Heart left ventricle (tissue), 16 donors: ENCODE data around the gene ABCA7. TPM values are rescaled to one million over a fixed set of nuclear protein-coding genes. Genes with fewer than 3 reads are reported as not detected.
"Not testable (repeated sequence)": the region's sequence is repeated elsewhere in the genome, so short reads cannot be mapped to it uniquely, and the experiment has no call there.

ENCODE experiments used
- ATAC-seq, 4 donors: fragments of 200-7000 bp; cut with Tn5 transposase; one replicate each; pipeline ENCODE4 v1.9.1; 2020 to 2022; ENCODE audit warnings: moderate library complexity in 4 of 4, mild to moderate bottlenecking in 3 of 4, moderate number of reproducible peaks in 1 of 4
- DNase-seq, 5 donors: peaks; one replicate each; pipeline ENCODE4 v3.0.0-alpha.2; 2020
- H3K27ac ChIP-seq, 12 donors: fragments of 200-600 bp; sonication (generic) in 4 of 12; one replicate each; pipeline versions ENCODE4 v1.5.0 to v1.8.0; 2016 to 2022; ENCODE audit warnings: mild to moderate bottlenecking in 2 of 12
- H3K27me3 ChIP-seq, 9 donors: fragments of 200-600 bp; sonication (generic) in 2 of 9; one replicate each; pipeline versions ENCODE4 v1.5.1 to v1.8.0; 2016 to 2022; ENCODE audit warnings: mild to moderate bottlenecking in 3 of 9
- H3K36me3 ChIP-seq, 9 donors: fragments of 200-600 bp; sonication (generic) in 2 of 9; one replicate each; pipeline versions ENCODE4 v1.5.0 to v1.8.0; 2018 to 2022; ENCODE audit warnings: mild to moderate bottlenecking in 2 of 9
- H3K4me1 ChIP-seq, 12 donors: fragments of 200-600 bp; sonication (generic) in 4 of 12; one replicate each; pipeline versions ENCODE4 v1.5.0 to v1.8.0; 2016 to 2022; ENCODE audit warnings: mild to moderate bottlenecking in 3 of 12
- H3K4me3 ChIP-seq, 12 donors: fragments of 200-600 bp; sonication (generic) in 4 of 12; one replicate each; pipeline versions ENCODE4 v1.5.0 to v1.8.0; 2017 to 2022; ENCODE audit warnings: mild to moderate bottlenecking in 9 of 12, moderate library complexity in 4 of 12
- H3K9me3 ChIP-seq, 12 donors: fragments of 200-600 bp; sonication (generic) in 4 of 12; one replicate each; pipeline versions ENCODE4 v1.5.0 to v1.8.0; 2016 to 2022; ENCODE audit warnings: mild to moderate bottlenecking in 1 of 12
- CTCF ChIP-seq, 12 donors: fragments of 200-600 bp; sonication (generic) in 4 of 12; IDR thresholded peaks; one replicate each; pipeline versions ENCODE4 v1.5.0 to v1.8.0; 2018 to 2022; ENCODE audit warnings: antibody characterized with exemption in 12 of 12, mild to moderate bottlenecking in 5 of 12
- POLR2A ChIP-seq, 2 donors: fragments of 450-650 bp; IDR thresholded peaks; one replicate each; pipeline ENCODE4 v1.6.1; 2017; ENCODE audit warnings: antibody characterized with exemption in 2 of 2, mild to moderate bottlenecking in 2 of 2, moderate library complexity in 2 of 2
- WGBS, 4 donors: extraction: QIAGEN DNeasy Blood & Tissue Kit in 2 of 4; methylation state at CpG; one replicate each; pipeline versions ENCODE4 v1.1.5 to v1.1.7; 2013 to 2018; 5-methylcytosine and 5-hydroxymethylcytosine counted together
- intact Hi-C, 10 donors: fragments of 100-400 bp; cut with DNase I; formaldehyde crosslinking; loops; one replicate each; pipeline versions ENCODE4 v1.11.1 to v1.14.2; 2022
- polyA plus RNA-seq, 2 donors: library from polyadenylated mRNA; stranded (reverse); fragments of 200-250 nt; gene quantifications; one replicate each; pipeline ENCODE4 v1.2.3, GENCODE V29; 2013
- total RNA-seq, 9 donors: library from RNA; depleted of rRNA in 2 of 9; stranded (reverse); fragments of >200 nt in 2 of 9; fragmentation: NEBNext Ultra II Directional in 3 of 9; extraction: Animal tissue kit (Norgen Biotek cat#: 25700) in 3 of 9; gene quantifications; one replicate each; pipeline versions ENCODE4 v1.1.0 to v1.2.4, GENCODE V29; 2016 to 2023
- donor health status: ischemic (EF 13 %, LVEDD 7.1; RV severe dilation, severe dysfunction).
- donor health status: healthy with polysubstance abuse.
- donor health status: DM: no; HTN: yes; CAD: no.
- donor health status: DM: no; HTN: no; CAD: no.
- donor health status: ischemic (EF 25% LVEDD 6.9; RV normal size, moderate dysfunction).
- donor health status: ischemic (EF 25% LVEDD 5.7; RV mildly dilated, moderate dysfunction).
- donor health status: healthy.
- donor health status: DM: yes; HTN: yes; CAD: no.
- donor health status: ischemic (EF 35%, LVEDD 5.7; RV mildly dilated, moderate dysfunction).
- donor health status: nonischemic (EF 11% LVEDD 7.7; RV severe dilation, severe dysfunction).
- donor health status: DM: yes; HTN: yes; CAD: no.
- donor health status: PGD.
- donor health status: ischemic (EF 29% LVEDD 5.4; RV normal size, mild dysfunction).
- donor health status: nonischemic (EF 23%, LVEDD 6.1; RV moderate dilation, normal function).

ABCA7 gene
- total and polyA plus RNA-seq, 11 donors: 2.9 to 12.4 (median 8.8) TPM

- intact Hi-C loops: loop anchor here (1.0 to 5.0 kb wide), 5 partner anchors 58 to 126 kb away; partner anchors contain the start of genes CBARP (in 1 of the 10) and SBNO2 (in 1 of the 10)
- Histone ChIP-seq H3K4me3 (peak overlapping the region in 1 of 12 donors; percentile 28), H3K36me3 (peaks cover 0 to 96% (median 65%) of the 10 kb centered on the region in 9 donors), H3K27me3 (no peaks in the 10 kb centered on the region), H3K9me3 (no peaks in the 10 kb centered on the region), H3K27ac (peak overlapping the region in 9 of 12 donors; percentile 54 to 85 (median 75)), H3K4me1 (peaks cover 5 to 29% (median 16%) of the 10 kb centered on the region in 12 donors)
- WGBS, 4 donors: 91 to 95% (median 93%) methylated on average over 7 to 25 of the region's 25 CpGs
- ATAC-seq: no peak
- no peak for TF ChIP-seq POLR2A (IDR thresholded peaks at IDR 0.05)
- TF ChIP-seq CTCF (IDR thresholded peaks at IDR 0.05): no peak
- peak in 1 of 5 donors; percentile 37 for DNase-seq
These were observed 74.1 kb downstream of the ABCA7 start for GRCh38 chr19:1113986-1114483.

GRCh38 chr19:1114728-1115127 is 74.8 kb downstream of the ABCA7 start:
- Histone ChIP-seq H3K36me3 (peaks cover 0 to 96% (median 69%) of the 10 kb centered on the region in 9 donors), H3K4me1 (peaks cover 5 to 29% (median 16%) of the 10 kb centered on the region in 12 donors)
- DNase-seq, ATAC-seq, H3K4me3 ChIP-seq, H3K27me3 ChIP-seq, H3K9me3 ChIP-seq, H3K27ac ChIP-seq: not testable (repeated sequence)
- 94 to 98% (median 97%) methylated on average over 9 of the region's 9 CpGs for WGBS, 4 donors
- intact Hi-C loops: loop anchor here (5.0 kb wide), 4 partner anchors 58 to 123 kb away; partner anchors contain the start of genes SBNO2 (in 2 of the 10) and CBARP (in 1 of the 10)

Other genes with a start within 250 kb of the ABCA7 start
- 100 to 1,000 TPM in 1 of 9 donors, 10 to 100 TPM in 8; 47.6 to 144 (median 55.6) TPM for gene PTBP1, start 242.7 kb upstream of the ABCA7 start, total RNA-seq
- gene PTBP1, start 242.7 kb upstream of the ABCA7 start, polyA plus RNA-seq: 10 to 100 TPM; 39.2 to 52.2 TPM
- under 1 TPM in 3 of 9 donors, not detected in 6; 0.10 to 0.50 (median 0.14) TPM for gene PLPPR3, start 218.2 kb upstream of the ABCA7 start, total RNA-seq
- gene PLPPR3, start 218.2 kb upstream of the ABCA7 start, polyA plus RNA-seq: not detected
- gene AZU1, start 212.3 kb upstream of the ABCA7 start, total RNA-seq: 1 to 10 TPM in 1 of 9 donors, under 1 TPM in 1, not detected in 7; 0.20 to 3.3 TPM
- gene AZU1, start 212.3 kb upstream of the ABCA7 start, polyA plus RNA-seq: under 1 TPM in 1 of 2 donors, not detected in 1; 0.11 TPM
- gene PRTN3, start 199.1 kb upstream of the ABCA7 start, total RNA-seq: under 1 TPM in 1 of 9 donors, not detected in 8; 0.40 TPM
- under 1 TPM in 1 of 2 donors, not detected in 1; 0.11 TPM for gene PRTN3, start 199.1 kb upstream of the ABCA7 start, polyA plus RNA-seq
- gene ELANE, start 187.8 kb upstream of the ABCA7 start, total RNA-seq: 1 to 10 TPM in 2 of 9 donors, under 1 TPM in 2, not detected in 5; 0.42 to 1.8 (median 1.3) TPM
- 1 to 10 TPM in 1 of 2 donors, under 1 TPM in 1; 0.53 to 1.4 TPM for gene ELANE, start 187.8 kb upstream of the ABCA7 start, polyA plus RNA-seq
- 100 to 1,000 TPM in 4 of 9 donors, 10 to 100 TPM in 5; 24.2 to 586 (median 84.5) TPM for gene CFD, start 180.4 kb upstream of the ABCA7 start, total RNA-seq
- 100 to 1,000 TPM; 123 to 262 TPM for gene CFD, start 180.4 kb upstream of the ABCA7 start, polyA plus RNA-seq
- gene MED16, start 146.9 kb upstream of the ABCA7 start, total RNA-seq: 10 to 100 TPM; 17.5 to 41.9 (median 28.5) TPM
- gene MED16, start 146.9 kb upstream of the ABCA7 start, polyA plus RNA-seq: 10 to 100 TPM; 19.8 to 25.6 TPM
- not detected for gene RNU6-9, start 146.6 kb upstream of the ABCA7 start, total RNA-seq
- not detected for gene RNU6-9, start 146.6 kb upstream of the ABCA7 start, polyA plus RNA-seq
- gene R3HDM4, start 126.9 kb upstream of the ABCA7 start, total RNA-seq: 10 to 100 TPM; 17.1 to 35.5 (median 23.8) TPM
- gene R3HDM4, start 126.9 kb upstream of the ABCA7 start, polyA plus RNA-seq: 10 to 100 TPM; 30.4 to 47.1 TPM
- not detected for gene KISS1R, start 122.8 kb upstream of the ABCA7 start, total RNA-seq
- gene KISS1R, start 122.8 kb upstream of the ABCA7 start, polyA plus RNA-seq: not detected
- gene ARID3A, start 114.1 kb upstream of the ABCA7 start, total RNA-seq: 10 to 100 TPM in 1 of 9 donors, 1 to 10 TPM in 8; 1.9 to 15.7 (median 5.8) TPM
- gene ARID3A, start 114.1 kb upstream of the ABCA7 start, polyA plus RNA-seq: 1 to 10 TPM; 3.9 to 5.9 TPM
- 10 to 100 TPM; 15.6 to 36.3 (median 19.2) TPM for gene WDR18, start 55.8 kb upstream of the ABCA7 start, total RNA-seq
- 10 to 100 TPM; 31.9 to 34.5 TPM for gene WDR18, start 55.8 kb upstream of the ABCA7 start, polyA plus RNA-seq
- gene GRIN3B, start 39.7 kb upstream of the ABCA7 start, total RNA-seq: under 1 TPM in 2 of 9 donors, not detected in 7; 0.09 to 0.51 TPM
- gene GRIN3B, start 39.7 kb upstream of the ABCA7 start, polyA plus RNA-seq: under 1 TPM in 1 of 2 donors, not detected in 1; 0.01 TPM
- 100 to 1,000 TPM in 7 of 9 donors, 10 to 100 TPM in 2; 95.1 to 189 (median 112) TPM for gene TMEM259, start 19.0 kb upstream of the ABCA7 start, total RNA-seq
- gene TMEM259, start 19.0 kb upstream of the ABCA7 start, polyA plus RNA-seq: 100 to 1,000 TPM; 131 to 148 TPM
- gene RNU6-2, start 18.6 kb upstream of the ABCA7 start, total RNA-seq: not detected
- gene RNU6-2, start 18.6 kb upstream of the ABCA7 start, polyA plus RNA-seq: not detected
- gene CNN2, start 13.5 kb upstream of the ABCA7 start, total RNA-seq: 10 to 100 TPM; 26.2 to 98.5 (median 61.6) TPM
- 10 to 100 TPM; 43.8 to 45.3 TPM for gene CNN2, start 13.5 kb upstream of the ABCA7 start, polyA plus RNA-seq
- 10 to 100 TPM in 3 of 9 donors, 1 to 10 TPM in 6; 1.6 to 38.2 (median 5.1) TPM for gene ARHGAP45, start 27.1 kb downstream of the ABCA7 start, total RNA-seq
- gene ARHGAP45, start 27.1 kb downstream of the ABCA7 start, polyA plus RNA-seq: 1 to 10 TPM; 4.1 to 4.7 TPM
- 100 to 1,000 TPM; 116 to 220 (median 139) TPM for gene POLR2E, start 55.3 kb downstream of the ABCA7 start, total RNA-seq
- gene POLR2E, start 55.3 kb downstream of the ABCA7 start, polyA plus RNA-seq: 100 to 1,000 TPM; 161 to 209 TPM
- 100 to 1,000 TPM; 251 to 590 (median 289) TPM for gene GPX4, start 63.9 kb downstream of the ABCA7 start, total RNA-seq
- gene GPX4, start 63.9 kb downstream of the ABCA7 start, polyA plus RNA-seq: 100 to 1,000 TPM; 377 to 558 TPM
- 10 to 100 TPM in 8 of 9 donors, 1 to 10 TPM in 1; 9.9 to 78.9 (median 20.0) TPM for gene SBNO2, start 134.2 kb downstream of the ABCA7 start, total RNA-seq
- 10 to 100 TPM; 10.1 to 18.7 TPM for gene SBNO2, start 134.2 kb downstream of the ABCA7 start, polyA plus RNA-seq
- gene STK11, start 165.7 kb downstream of the ABCA7 start, total RNA-seq: 10 to 100 TPM; 44.7 to 92.0 (median 50.7) TPM
- gene STK11, start 165.7 kb downstream of the ABCA7 start, polyA plus RNA-seq: 10 to 100 TPM; 49.1 to 56.4 TPM
- 1 to 10 TPM in 6 of 9 donors, under 1 TPM in 3; 0.60 to 2.2 (median 1.8) TPM for gene CBARP, start 197.9 kb downstream of the ABCA7 start, total RNA-seq
- gene CBARP, start 197.9 kb downstream of the ABCA7 start, polyA plus RNA-seq: 1 to 10 TPM; 1.0 to 1.6 TPM
- gene ATP5F1D, start 201.6 kb downstream of the ABCA7 start, total RNA-seq: 100 to 1,000 TPM; 201 to 584 (median 450) TPM
- 1,000 to 10,000 TPM in 1 of 2 donors, 100 to 1,000 TPM in 1; 459 to 1,034 TPM for gene ATP5F1D, start 201.6 kb downstream of the ABCA7 start, polyA plus RNA-seq
- 100 to 1,000 TPM in 1 of 9 donors, 10 to 100 TPM in 8; 25.8 to 115 (median 60.5) TPM for gene MIDN, start 208.5 kb downstream of the ABCA7 start, total RNA-seq
- gene MIDN, start 208.5 kb downstream of the ABCA7 start, polyA plus RNA-seq: 10 to 100 TPM; 31.5 to 33.6 TPM
- gene CIRBP, start 229.2 kb downstream of the ABCA7 start, total RNA-seq: 100 to 1,000 TPM; 149 to 425 (median 269) TPM
- gene CIRBP, start 229.2 kb downstream of the ABCA7 start, polyA plus RNA-seq: 100 to 1,000 TPM; 217 to 282 TPM
- gene FAM174C, start 235.4 kb downstream of the ABCA7 start, total RNA-seq: 10 to 100 TPM; 11.6 to 46.7 (median 18.7) TPM
- gene FAM174C, start 235.4 kb downstream of the ABCA7 start, polyA plus RNA-seq: 10 to 100 TPM; 23.8 to 56.4 TPM
- not detected for gene EFNA2, start 245.8 kb downstream of the ABCA7 start, total RNA-seq
- gene EFNA2, start 245.8 kb downstream of the ABCA7 start, polyA plus RNA-seq: not detected